ENCODE data around the gene MFGE8. TPM values are rescaled to one million over a fixed set of nuclear protein-coding genes. Genes with fewer than 3 reads are reported as not detected.

Gene MFGE8
- total RNA-seq, 6 donors from 2014 or later = 87.8 to 423 (median 144) TPM

GRCh38 chr15:88874275-88874674 lies 38.9 kb downstream of the MFGE8 start:
- peak in 1 of 2 donors; percentile 51 for DNase-seq
- H3K4me1 ChIP-seq = no peaks in the 10 kb centered on the region

GRCh38 chr15:88873786-88874185 lies 39.4 kb downstream of the MFGE8 start:
- Histone ChIP-seq H3K9me3 (no peaks in the 10 kb centered on the region), H3K27ac (no peak overlapping the region), H3K4me3 (no peak overlapping the region), H3K36me3 (peaks cover 0 to 3% (median 0%) of the 10 kb centered on the region in 4 donors), H3K27me3 (no peaks in the 10 kb centered on the region), H3K4me1 (no peaks in the 10 kb centered on the region)
- 64 to 86% methylated on average over 5 to 13 of the region's 13 CpGs for WGBS, 2 donors
- DNase-seq (peak in 1 of 2 donors; percentile 62), ATAC-seq (ENCODE audit: low FRiP score in 2 of 2) (no peak)
- TF ChIP-seq POLR2A (IDR thresholded peaks at IDR 0.05) (no peak), POLR2AphosphoS5 (IDR thresholded peaks at IDR 0.05) (no peak), EP300 (IDR thresholded peaks at IDR 0.05) (no peak), CTCF (IDR thresholded peaks at IDR 0.05) (no peak)

More at GRCh38 chr15:88874275-88874674, 38.9 kb downstream of the MFGE8 start:
- WGBS, 2 donors = 80 to 81% methylated on average over 15 of the region's 15 CpGs
- Histone ChIP-seq H3K9me3 (no peaks in the 10 kb centered on the region), H3K4me3 (no peak overlapping the region), H3K36me3 (peaks cover 0 to 3% (median 0%) of the 10 kb centered on the region in 4 donors), H3K27ac (no peak overlapping the region), H3K27me3 (no peaks in the 10 kb centered on the region)
- TF ChIP-seq EP300 (IDR thresholded peaks at IDR 0.05) = no peak
- TF ChIP-seq POLR2A (IDR thresholded peaks at IDR 0.05) = no peak
- TF ChIP-seq POLR2AphosphoS5 (IDR thresholded peaks at IDR 0.05) = no peak
- TF ChIP-seq CTCF (IDR thresholded peaks at IDR 0.05) = no peak
- ATAC-seq (ENCODE audit: low FRiP score in 2 of 2) = no peak

- 65 to 71% methylated on average over 8 to 9 of the region's 9 CpGs for WGBS, 2 donors
Observed at GRCh38 chr15:88872706-88873105, 40.5 kb downstream of the MFGE8 start.

GRCh38 chr15:88872106-88872505 lies 41.1 kb downstream of the MFGE8 start:
- Histone ChIP-seq H3K4me3 (no peak overlapping the region), H3K9me3 (no peaks in the 10 kb centered on the region), H3K36me3 (no peaks in the 10 kb centered on the region), H3K27me3 (no peaks in the 10 kb centered on the region), H3K27ac (no peak overlapping the region), H3K4me1 (no peaks in the 10 kb centered on the region)
- no peak for DNase-seq
- WGBS, 2 donors = 65 to 72% methylated on average over 6 of the region's 6 CpGs
- TF ChIP-seq CTCF (IDR thresholded peaks at IDR 0.05) (no peak), POLR2AphosphoS5 (IDR thresholded peaks at IDR 0.05) (no peak), EP300 (IDR thresholded peaks at IDR 0.05) (no peak), POLR2A (IDR thresholded peaks at IDR 0.05) (no peak)
- ATAC-seq (ENCODE audit: low FRiP score in 2 of 2) = no peak

More at GRCh38 chr15:88872706-88873105, 40.5 kb downstream of the MFGE8 start:
- Histone ChIP-seq H3K27me3 (no peaks in the 10 kb centered on the region), H3K4me1 (no peaks in the 10 kb centered on the region), H3K4me3 (no peak overlapping the region), H3K36me3 (peaks cover 0 to under 1% (median 0%) of the 10 kb centered on the region in 4 donors), H3K9me3 (no peaks in the 10 kb centered on the region), H3K27ac (no peak overlapping the region)
- TF ChIP-seq POLR2A (IDR thresholded peaks at IDR 0.05) (no peak), CTCF (IDR thresholded peaks at IDR 0.05) (no peak), EP300 (IDR thresholded peaks at IDR 0.05) (no peak), POLR2AphosphoS5 (IDR thresholded peaks at IDR 0.05) (no peak)
- DNase-seq = no peak
- ATAC-seq (ENCODE audit: low FRiP score in 2 of 2) = no peak

GRCh38 chr15:88871313-88871712 lies 41.9 kb downstream of the MFGE8 start:
- ATAC-seq (ENCODE audit: low FRiP score in 2 of 2) (no peak), DNase-seq (peak in 1 of 2 donors; percentile 69)
- no peaks in the 10 kb centered on the region for H3K9me3 ChIP-seq
- no peak for TF ChIP-seq POLR2AphosphoS5 (IDR thresholded peaks at IDR 0.05)
- no peak for TF ChIP-seq EP300 (IDR thresholded peaks at IDR 0.05)
- no peak for TF ChIP-seq POLR2A (IDR thresholded peaks at IDR 0.05)
- no peak for TF ChIP-seq CTCF (IDR thresholded peaks at IDR 0.05)
- 79 to 83% methylated on average over 2 to 13 of the region's 14 CpGs for WGBS, 2 donors
- H3K4me3 ChIP-seq = no peak overlapping the region
- H3K4me1 ChIP-seq = no peaks in the 10 kb centered on the region
- H3K27ac ChIP-seq = no peak overlapping the region
- H3K36me3 ChIP-seq = no peaks in the 10 kb centered on the region
- no peaks in the 10 kb centered on the region for H3K27me3 ChIP-seq
